Measurements from ENCODE around the gene OSBPL3. TPM values are rescaled to one million over a fixed set of nuclear protein-coding genes. Genes with fewer than 3 reads are reported as not detected.

OSBPL3 gene
- total RNA-seq, 1 donor from 2014 or later, result 93.7 TPM

DNA sequence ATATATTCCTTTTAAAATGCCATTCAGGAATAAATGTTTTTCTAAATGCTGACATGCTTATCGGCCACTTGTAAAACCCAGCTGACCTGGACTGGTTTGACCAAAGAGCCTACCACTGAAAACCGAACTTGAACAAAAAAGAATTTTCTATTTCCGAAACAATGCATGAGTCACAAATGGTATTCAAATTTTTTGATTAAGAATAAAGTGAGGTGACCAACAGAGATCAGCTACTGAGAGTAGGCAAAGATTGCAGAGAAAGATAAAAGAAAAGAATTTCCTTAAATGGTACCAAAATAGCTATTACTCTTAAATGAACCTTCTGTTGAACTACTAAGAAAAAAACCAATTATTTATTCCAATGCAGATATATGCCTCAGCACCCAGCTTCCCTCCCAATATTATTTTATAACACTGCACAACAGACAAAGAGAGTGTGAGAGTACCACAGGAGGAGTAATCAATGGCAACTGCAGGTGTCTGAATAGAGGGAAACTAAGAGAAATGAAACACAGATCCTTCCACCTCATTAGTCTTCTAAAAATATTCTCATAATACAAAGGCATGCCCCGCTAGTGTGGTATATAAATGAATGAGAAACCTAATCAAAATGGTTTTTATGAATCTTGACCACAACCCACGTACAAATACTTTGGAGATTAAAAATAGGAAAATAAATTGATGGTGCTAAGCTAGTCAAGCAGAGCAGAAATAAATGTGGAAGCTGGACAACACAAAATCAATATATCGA lies 20.1 kb downstream of the OSBPL3 start:
- Mint-ChIP-seq H3K4me1 (peaks cover 70% of the 10 kb centered on the region), H3K36me3 (ENCODE audit: low read depth) (peaks cover 44% of the 10 kb centered on the region), H3K27me3 (no peaks in the 10 kb centered on the region), H3K27ac (no peak overlapping the region), H3K9me3 (peaks cover 7% of the 10 kb centered on the region), H3K4me3 (no peak overlapping the region)
- intact Hi-C loops (cut with micrococcal nuclease), result no loop called here
- DNase-seq, result no peak

DNA sequence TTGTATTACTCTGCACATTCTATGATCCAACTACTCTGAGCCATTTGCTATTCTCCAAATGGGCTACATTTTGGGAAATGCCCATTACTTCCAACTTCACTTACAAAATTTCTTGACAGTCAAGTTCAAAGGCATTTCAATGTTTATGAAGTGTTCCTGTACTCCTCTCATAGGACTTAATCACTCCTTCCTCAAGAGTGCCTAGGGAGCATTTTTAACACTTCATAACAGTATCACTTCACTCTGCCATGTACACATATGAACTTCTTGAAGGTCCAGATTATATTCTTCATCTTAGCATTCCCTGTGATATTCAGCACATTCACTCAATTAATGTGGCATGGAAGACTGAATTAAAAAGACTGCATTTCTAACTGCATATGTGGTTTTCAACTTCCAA lies 21.6 kb downstream of the OSBPL3 start:
- H3K27ac Mint-ChIP-seq, result no peak overlapping the region
- peaks cover 62% of the 10 kb centered on the region for H3K4me1 Mint-ChIP-seq
- peaks cover 4% of the 10 kb centered on the region for H3K9me3 Mint-ChIP-seq
- peaks cover 40% of the 10 kb centered on the region for H3K36me3 Mint-ChIP-seq (ENCODE audit: low read depth)
- no peak for DNase-seq
- H3K27me3 Mint-ChIP-seq, result no peaks in the 10 kb centered on the region
- no peak overlapping the region for H3K4me3 Mint-ChIP-seq
- intact Hi-C loops (cut with micrococcal nuclease), result no loop called here

DNA sequence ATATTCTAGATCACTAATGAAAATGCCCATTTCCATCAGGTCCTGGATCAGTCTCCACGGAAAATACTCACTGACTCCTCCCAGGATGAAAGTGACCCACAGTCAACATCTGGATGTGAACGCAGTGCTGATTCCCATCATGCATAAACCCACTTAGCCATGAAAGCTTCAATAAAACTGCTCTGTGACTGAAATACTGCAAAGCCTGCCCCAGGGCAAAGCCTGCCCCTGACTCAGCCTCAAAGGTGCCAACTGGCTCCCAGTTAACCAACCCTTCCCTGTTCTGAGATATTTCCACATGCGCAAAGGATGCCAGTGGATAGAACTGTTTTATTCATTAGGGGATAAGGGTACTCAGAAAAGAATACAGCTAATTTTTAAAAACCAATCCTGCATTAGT lies 24.0 kb downstream of the OSBPL3 start:
- peaks cover 30% of the 10 kb centered on the region for H3K36me3 Mint-ChIP-seq (ENCODE audit: low read depth)
- peaks cover 52% of the 10 kb centered on the region for H3K4me1 Mint-ChIP-seq
- H3K4me3 Mint-ChIP-seq, result no peak overlapping the region

DNA sequence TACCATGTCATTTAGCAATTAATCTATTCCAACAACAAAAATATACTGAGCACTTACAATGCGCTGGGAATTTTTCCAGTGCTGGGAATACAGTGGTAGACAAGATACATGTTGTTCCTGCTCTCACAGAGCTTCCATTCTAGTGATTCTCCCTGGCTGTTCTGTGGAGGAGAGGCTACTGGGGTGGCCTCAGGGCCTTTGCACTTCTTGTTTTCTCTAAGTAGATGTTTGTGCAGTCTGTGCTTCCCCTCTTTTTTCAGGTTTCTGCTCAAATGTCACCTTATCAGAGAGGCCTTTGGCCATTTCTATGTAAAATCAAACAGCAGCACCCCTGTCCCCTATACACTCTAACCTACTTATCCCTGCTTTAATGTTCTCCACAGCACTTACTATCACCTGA lies 24.7 kb downstream of the OSBPL3 start:
- peaks cover 26% of the 10 kb centered on the region for H3K36me3 Mint-ChIP-seq (ENCODE audit: low read depth)
- intact Hi-C loops (cut with micrococcal nuclease), result loop anchor here (2.0 kb wide), 1 partner anchor 19 kb away; no protein-coding TSS in a partner anchor
- no peak overlapping the region for H3K27ac Mint-ChIP-seq
- H3K27me3 Mint-ChIP-seq, result no peaks in the 10 kb centered on the region
- no peak for DNase-seq
- no peak overlapping the region for H3K4me3 Mint-ChIP-seq
- H3K4me1 Mint-ChIP-seq, result peaks cover 49% of the 10 kb centered on the region
- no peaks in the 10 kb centered on the region for H3K9me3 Mint-ChIP-seq

More for the DNA sequence above, 24.0 kb downstream of the OSBPL3 start:
- DNase-seq, result no peak
- no peaks in the 10 kb centered on the region for H3K9me3 Mint-ChIP-seq
- intact Hi-C loops (cut with micrococcal nuclease), result no loop called here
- no peaks in the 10 kb centered on the region for H3K27me3 Mint-ChIP-seq
- no peak overlapping the region for H3K27ac Mint-ChIP-seq

DNA sequence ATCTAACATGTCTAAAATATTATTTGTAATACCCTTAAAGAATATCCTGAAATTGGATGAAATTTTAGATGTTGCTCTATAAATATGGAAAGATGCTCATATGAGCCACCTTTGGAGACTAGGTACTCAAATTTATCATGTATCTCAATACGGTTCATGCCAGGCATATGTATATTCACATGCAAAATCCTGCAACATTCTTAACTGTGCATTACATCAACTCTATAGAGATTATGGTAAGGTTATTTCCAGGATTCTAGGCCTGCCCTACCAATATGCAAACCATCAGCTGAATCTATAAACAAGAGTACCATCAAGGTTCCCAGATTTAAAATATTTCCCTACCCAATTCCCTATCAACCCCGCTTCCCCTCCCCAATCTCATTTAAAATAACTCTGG lies 27.5 kb downstream of the OSBPL3 start:
- H3K36me3 Mint-ChIP-seq (ENCODE audit: low read depth), result peaks cover 24% of the 10 kb centered on the region
- H3K9me3 Mint-ChIP-seq, result no peaks in the 10 kb centered on the region
- DNase-seq, result no peak
- H3K4me1 Mint-ChIP-seq, result peaks cover 48% of the 10 kb centered on the region
- H3K27me3 Mint-ChIP-seq, result no peaks in the 10 kb centered on the region
- no peak overlapping the region for H3K27ac Mint-ChIP-seq
- H3K4me3 Mint-ChIP-seq, result no peak overlapping the region
- intact Hi-C loops (cut with micrococcal nuclease), result no loop called here

DNA sequence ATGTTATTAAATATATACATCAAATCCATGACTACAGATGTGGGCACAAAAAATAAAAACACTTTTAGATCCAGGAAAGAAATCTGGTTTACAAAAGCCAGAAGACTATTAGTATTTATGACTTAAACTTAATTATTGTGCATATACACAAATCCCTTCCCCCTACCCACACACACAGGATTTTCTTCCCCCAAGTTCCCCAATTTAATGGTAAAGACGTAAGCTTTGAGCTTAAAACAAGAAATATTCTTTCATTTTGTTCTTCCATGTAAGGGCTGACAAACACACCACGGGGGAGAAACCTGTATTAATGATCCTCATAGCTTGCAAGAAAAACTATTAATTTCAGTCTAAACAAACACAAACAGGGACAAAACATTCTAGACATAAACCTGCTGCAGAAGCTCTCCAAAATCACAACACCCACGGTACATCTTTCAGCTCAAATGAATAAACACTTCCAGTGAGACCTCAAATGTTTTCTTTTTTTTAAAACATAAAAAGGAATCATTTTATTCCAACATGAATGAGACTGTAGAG lies 28.5 kb downstream of the OSBPL3 start:
- DNase-seq, result no peak
- Mint-ChIP-seq H3K27ac (no peak overlapping the region), H3K36me3 (ENCODE audit: low read depth) (peaks cover 25% of the 10 kb centered on the region), H3K9me3 (no peaks in the 10 kb centered on the region), H3K4me1 (peaks cover 51% of the 10 kb centered on the region), H3K27me3 (no peaks in the 10 kb centered on the region), H3K4me3 (no peak overlapping the region)
- intact Hi-C loops (cut with micrococcal nuclease), result no loop called here

DNA sequence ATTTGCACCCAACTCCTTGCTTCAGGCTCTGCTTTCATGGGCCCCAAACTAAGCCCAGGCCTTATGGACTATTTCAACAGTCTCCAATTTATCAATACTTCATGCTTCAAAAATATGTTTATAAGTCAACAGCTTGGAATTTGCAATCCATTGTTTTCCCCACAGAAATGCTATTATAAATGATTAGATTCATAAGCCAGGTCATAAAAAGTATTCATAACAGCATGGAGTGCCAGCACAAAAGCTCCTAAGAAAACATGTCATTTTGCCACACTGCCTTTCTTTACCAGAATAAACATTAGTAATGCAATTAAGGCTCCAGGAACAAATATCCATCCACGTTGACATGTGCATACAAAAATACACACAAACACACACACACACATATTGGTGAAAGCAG lies 30.1 kb downstream of the OSBPL3 start:
- H3K4me1 Mint-ChIP-seq, result peaks cover 50% of the 10 kb centered on the region
- intact Hi-C loops (cut with micrococcal nuclease), result loop anchor here (2.0 kb wide), 1 partner anchor 13 kb away; no protein-coding TSS in a partner anchor
- H3K36me3 Mint-ChIP-seq (ENCODE audit: low read depth), result peaks cover 21% of the 10 kb centered on the region
- no peaks in the 10 kb centered on the region for H3K9me3 Mint-ChIP-seq
- H3K27ac Mint-ChIP-seq, result no peak overlapping the region
- H3K27me3 Mint-ChIP-seq, result no peaks in the 10 kb centered on the region
- no peak overlapping the region for H3K4me3 Mint-ChIP-seq
- no peak for DNase-seq

DNA sequence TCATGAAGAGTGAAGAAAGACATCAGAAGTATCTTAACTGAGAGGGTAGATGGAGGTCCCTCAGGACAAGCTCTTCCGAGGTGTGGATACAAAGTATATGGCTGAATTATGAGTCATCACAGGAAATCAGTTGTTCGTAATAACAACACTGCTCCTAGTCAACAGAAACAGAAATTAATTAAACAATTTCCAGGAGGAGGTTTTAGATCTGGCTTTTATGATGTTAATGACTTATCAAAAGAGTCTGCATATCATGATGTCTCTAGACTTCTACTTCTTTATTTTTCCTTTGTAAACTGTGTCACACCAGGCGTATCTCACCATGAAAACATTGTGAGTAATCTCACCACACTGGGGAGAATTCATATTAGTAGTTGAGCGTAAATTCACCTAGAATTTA lies 31.2 kb downstream of the OSBPL3 start:
- Mint-ChIP-seq H3K27ac (peak overlapping the region; percentile 29), H3K4me3 (no peak overlapping the region), H3K9me3 (no peaks in the 10 kb centered on the region), H3K27me3 (no peaks in the 10 kb centered on the region), H3K4me1 (peaks cover 50% of the 10 kb centered on the region), H3K36me3 (ENCODE audit: low read depth) (peaks cover 21% of the 10 kb centered on the region)
- intact Hi-C loops (cut with micrococcal nuclease), result loop anchor here (2.0 kb wide), 1 partner anchor 14 kb away; no protein-coding TSS in a partner anchor
- no peak for DNase-seq

DNA sequence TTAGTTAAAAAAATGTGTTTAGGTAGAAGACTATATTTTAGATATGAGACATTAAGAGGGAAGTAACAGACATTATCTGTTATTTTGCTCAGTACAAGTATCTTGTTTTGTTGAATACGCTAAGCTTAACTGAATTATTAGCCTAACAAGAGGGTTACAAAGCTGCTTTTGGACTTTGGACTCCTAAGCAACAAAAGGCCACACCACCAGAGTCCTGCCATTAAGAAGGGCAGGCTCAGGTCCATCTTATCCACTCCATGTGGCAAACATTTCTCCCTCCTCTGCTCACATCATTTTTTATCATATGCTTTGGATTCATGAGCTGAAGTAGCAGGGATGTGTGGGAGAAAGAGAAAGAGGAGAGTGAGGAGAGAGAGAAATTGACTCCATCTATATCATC lies 33.5 kb downstream of the OSBPL3 start:
- Mint-ChIP-seq H3K27me3 (no peaks in the 10 kb centered on the region), H3K27ac (no peak overlapping the region), H3K9me3 (no peaks in the 10 kb centered on the region), H3K36me3 (ENCODE audit: low read depth) (peaks cover 28% of the 10 kb centered on the region), H3K4me3 (no peak overlapping the region), H3K4me1 (peaks cover 55% of the 10 kb centered on the region)
- intact Hi-C loops (cut with micrococcal nuclease), result no loop called here
- DNase-seq, result no peak

DNA sequence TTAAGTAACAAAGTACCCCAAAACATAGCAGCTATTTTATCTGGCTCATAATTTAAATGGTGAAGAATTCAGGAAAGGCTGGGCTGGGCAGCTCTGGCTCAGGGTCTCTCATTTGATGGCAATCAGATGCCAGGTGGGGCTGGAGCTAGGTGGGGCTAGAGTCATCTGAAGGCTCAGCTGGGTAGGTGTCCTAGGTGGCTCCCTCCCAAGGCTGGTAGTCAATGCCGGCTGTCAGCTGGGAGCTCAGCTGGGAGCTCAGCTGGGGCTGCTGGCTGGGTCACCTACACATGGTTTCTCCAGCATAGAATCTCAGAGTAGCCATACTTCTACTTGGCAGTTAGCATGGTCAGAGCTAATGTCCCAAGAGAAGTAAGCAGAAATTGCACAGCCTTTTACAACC lies 34.1 kb downstream of the OSBPL3 start:
- peaks cover 56% of the 10 kb centered on the region for H3K4me1 Mint-ChIP-seq
- no peak overlapping the region for H3K27ac Mint-ChIP-seq
- no peaks in the 10 kb centered on the region for H3K27me3 Mint-ChIP-seq
- intact Hi-C loops (cut with micrococcal nuclease), result no loop called here
- DNase-seq, result no peak
- H3K36me3 Mint-ChIP-seq (ENCODE audit: low read depth), result peaks cover 28% of the 10 kb centered on the region
- no peak overlapping the region for H3K4me3 Mint-ChIP-seq
- H3K9me3 Mint-ChIP-seq, result no peaks in the 10 kb centered on the region

DNA sequence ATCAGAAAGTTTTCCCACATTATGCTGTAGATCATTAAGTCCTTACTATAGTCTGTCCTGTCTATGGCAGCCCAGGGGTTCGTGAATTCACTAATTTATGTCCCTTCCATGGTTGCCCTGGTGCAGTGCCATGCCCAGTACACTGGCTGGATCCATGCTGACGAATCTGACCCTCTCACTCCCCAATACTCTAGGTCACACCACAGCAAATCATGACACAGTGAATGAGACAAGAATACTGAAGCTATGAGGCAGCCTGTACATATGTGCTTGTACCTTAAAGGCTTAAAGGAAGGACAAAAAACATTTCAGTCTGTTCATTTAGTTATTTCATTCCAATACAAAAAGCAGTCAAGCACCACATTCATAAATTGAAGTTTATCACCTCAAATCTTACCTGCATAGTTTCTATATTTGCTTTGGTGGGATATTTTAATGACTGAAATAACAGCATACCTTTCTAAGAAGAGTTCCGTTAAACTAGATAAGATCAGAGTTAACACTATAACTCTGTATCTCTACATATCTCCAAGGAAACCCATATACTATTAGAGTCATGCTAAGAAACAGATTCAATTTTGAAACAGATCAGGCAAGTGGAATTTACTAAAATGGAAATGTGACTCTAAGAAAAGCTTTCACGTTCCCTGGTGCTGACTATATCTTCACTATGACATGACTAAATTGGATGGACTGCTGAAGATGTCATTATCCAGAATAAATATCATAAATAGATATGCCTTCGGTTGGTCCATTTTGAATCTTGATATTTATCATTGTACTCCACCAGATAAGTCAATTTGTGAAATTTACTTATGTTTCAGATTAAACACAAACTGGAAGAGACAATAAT lies 36.7 kb downstream of the OSBPL3 start:
- Mint-ChIP-seq H3K4me3 (no peak overlapping the region), H3K27me3 (no peaks in the 10 kb centered on the region), H3K36me3 (ENCODE audit: low read depth) (peaks cover 29% of the 10 kb centered on the region), H3K9me3 (peaks cover 4% of the 10 kb centered on the region), H3K27ac (peak overlapping the region; percentile 45), H3K4me1 (peaks cover 54% of the 10 kb centered on the region)
- intact Hi-C loops (cut with micrococcal nuclease), result no loop called here
- DNase-seq, result no peak

DNA sequence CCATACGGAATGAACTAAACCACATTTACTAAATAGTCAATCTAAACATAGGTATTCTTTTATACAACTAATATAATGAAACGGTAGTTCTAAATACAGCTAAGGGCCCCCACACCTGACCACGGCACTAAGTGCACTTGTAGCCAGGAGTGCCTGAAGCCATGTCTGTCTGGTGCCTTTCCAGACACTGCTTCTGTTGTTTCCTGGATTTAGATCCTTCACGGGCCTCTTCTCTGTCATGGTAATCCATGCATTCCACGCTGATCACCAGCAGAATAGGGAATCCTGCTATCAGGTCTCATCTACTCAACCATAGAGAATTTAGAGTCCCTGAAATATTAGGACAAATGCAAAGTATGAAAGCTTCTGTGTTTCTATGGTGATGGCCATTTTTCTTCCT lies 37.8 kb downstream of the OSBPL3 start:
- H3K36me3 Mint-ChIP-seq (ENCODE audit: low read depth), result peaks cover 37% of the 10 kb centered on the region
- DNase-seq, result no peak
- intact Hi-C loops (cut with micrococcal nuclease), result no loop called here
- no peak overlapping the region for H3K4me3 Mint-ChIP-seq
- no peak overlapping the region for H3K27ac Mint-ChIP-seq
- H3K27me3 Mint-ChIP-seq, result no peaks in the 10 kb centered on the region
- H3K9me3 Mint-ChIP-seq, result peaks cover 13% of the 10 kb centered on the region
- H3K4me1 Mint-ChIP-seq, result peaks cover 50% of the 10 kb centered on the region

DNA sequence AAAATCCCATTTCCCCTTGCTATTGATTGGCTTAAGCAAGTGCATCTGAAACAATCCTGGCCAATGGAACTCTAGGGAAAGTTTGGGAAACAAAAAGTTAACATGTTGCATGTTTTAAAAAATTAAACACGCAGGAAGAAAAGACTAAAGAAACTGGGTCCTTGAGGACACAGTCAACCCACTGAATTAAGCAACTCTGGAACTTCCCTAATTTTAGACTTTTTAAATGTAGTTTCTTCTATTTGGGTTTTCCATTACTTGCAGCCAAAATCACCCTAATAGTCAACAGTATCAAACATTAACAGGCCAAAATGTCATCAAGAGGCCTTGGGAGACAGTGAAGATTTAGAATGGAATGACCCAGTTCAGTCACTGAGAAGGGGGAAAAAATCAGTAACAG lies 40.6 kb downstream of the OSBPL3 start:
- H3K4me1 Mint-ChIP-seq, result peaks cover 55% of the 10 kb centered on the region
- intact Hi-C loops (cut with micrococcal nuclease), result no loop called here

More for the DNA sequence above, 40.6 kb downstream of the OSBPL3 start:
- Mint-ChIP-seq H3K36me3 (ENCODE audit: low read depth) (peaks cover 44% of the 10 kb centered on the region), H3K4me3 (no peak overlapping the region), H3K9me3 (peaks cover 24% of the 10 kb centered on the region), H3K27ac (no peak overlapping the region), H3K27me3 (no peaks in the 10 kb centered on the region)
- no peak for DNase-seq

Measured in activated CD4-positive, alpha-beta T cell treated with anti-CD3 and anti-CD28 coated beads, Interleukin-2, amount 10 ng/mL, durations not matched to agents 24 days and 14 days (primary cell).